Ascending aorta (tissue), 2 donors: Measurements from ENCODE around the gene PLCB3. TPM values are rescaled to one million over a fixed set of nuclear protein-coding genes. Genes with fewer than 3 reads are reported as not detected.

Experiments
- DNase-seq, 2 donors: peaks; one replicate each; pipeline ENCODE4 v3.0.0-alpha.2; 2019; ENCODE audit warnings: low spot score in 2 of 2
- H3K27ac ChIP-seq, 2 donors: fragments of 200-600 bp; sonication (generic); one replicate each; pipeline ENCODE4 v1.5.1; 2016 to 2017; ENCODE audit warnings: mild to moderate bottlenecking in 1 of 2
- H3K27me3 ChIP-seq: fragments of 200-600 bp; sonication (generic); one replicate; pipeline ENCODE4 v1.5.1; 2017
- H3K36me3 ChIP-seq, 2 donors: fragments of 200-600 bp; sonication (generic); one replicate each; pipeline ENCODE4 v1.5.1; 2016
- H3K4me1 ChIP-seq, 2 donors: fragments of 200-600 bp; sonication (generic); one replicate each; pipeline ENCODE4 v1.5.1; 2016 to 2017; ENCODE audit warnings: mild to moderate bottlenecking in 1 of 2
- H3K4me3 ChIP-seq, 2 donors: fragments of 200-600 bp; sonication (generic); one replicate each; pipeline ENCODE4 v1.5.1; 2016 to 2017; ENCODE audit warnings: mild to moderate bottlenecking in 1 of 2
- H3K9me3 ChIP-seq, 2 donors: fragments of 200-600 bp; sonication (generic); one replicate each; pipeline ENCODE4 v1.5.1; 2016
- intact Hi-C: fragments of 100-400 bp; cut with DNase I; formaldehyde crosslinking; loops from one replicate; pipeline ENCODE4 v1.15.1; 2023
- total RNA-seq: library from RNA; depleted of rRNA; stranded (reverse); fragments of >200 nt; gene quantifications from one replicate; pipeline ENCODE4 v1.1.0, GENCODE V29; 2016
- TF ChIP-seq, protein P1 (sequence below), 3 experiments: fragments of 200-600 bp in 2 of 3; fragments of 450-650 bp in 1 of 3; sonication (generic) in 2 of 3; IDR thresholded peaks; one replicate each; pipeline ENCODE4 v1.5.1; 2016 to 2019; ENCODE audit warnings: antibody characterized with exemption in 3 of 3, mild to moderate bottlenecking in 1 of 3, moderate library complexity in 1 of 3

The PLCB3 gene
- total RNA-seq, 1 donor from 2014 or later = 54.0 TPM

DNA sequence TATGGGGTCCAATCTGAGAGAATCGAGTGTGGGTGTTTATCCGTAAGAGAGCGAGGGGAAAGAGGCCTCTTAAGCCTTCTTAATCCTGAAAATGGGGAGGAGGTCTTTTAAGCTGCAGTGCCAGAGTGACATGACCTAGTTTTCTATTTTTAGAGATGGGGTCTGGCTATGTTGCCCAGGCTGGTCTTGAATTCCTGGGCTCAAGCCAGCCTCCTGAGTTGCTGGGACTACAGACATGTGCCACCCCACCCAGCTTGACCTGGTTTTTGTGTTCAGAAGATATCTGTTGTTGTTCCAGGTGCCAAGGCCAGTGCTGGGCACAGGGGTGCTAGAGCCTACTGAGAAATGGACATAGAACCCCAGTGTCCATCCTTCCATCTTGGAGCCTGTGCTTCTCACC lies 31.8 kb downstream of the PLCB3 start:
- Histone ChIP-seq H3K27me3 (no peaks in the 10 kb centered on the region), H3K36me3 (peaks cover 4 to 20% of the 10 kb centered on the region in 2 donors), H3K4me3 (peak overlapping the region in 1 of 2 donors; percentile 82), H3K9me3 (no peaks in the 10 kb centered on the region), H3K4me1 (peaks cover 4 to 20% of the 10 kb centered on the region in 2 donors), H3K27ac (no peak overlapping the region)
- intact Hi-C loops = no loop called here
- DNase-seq = no peak
- TF ChIP-seq, protein P1, sequence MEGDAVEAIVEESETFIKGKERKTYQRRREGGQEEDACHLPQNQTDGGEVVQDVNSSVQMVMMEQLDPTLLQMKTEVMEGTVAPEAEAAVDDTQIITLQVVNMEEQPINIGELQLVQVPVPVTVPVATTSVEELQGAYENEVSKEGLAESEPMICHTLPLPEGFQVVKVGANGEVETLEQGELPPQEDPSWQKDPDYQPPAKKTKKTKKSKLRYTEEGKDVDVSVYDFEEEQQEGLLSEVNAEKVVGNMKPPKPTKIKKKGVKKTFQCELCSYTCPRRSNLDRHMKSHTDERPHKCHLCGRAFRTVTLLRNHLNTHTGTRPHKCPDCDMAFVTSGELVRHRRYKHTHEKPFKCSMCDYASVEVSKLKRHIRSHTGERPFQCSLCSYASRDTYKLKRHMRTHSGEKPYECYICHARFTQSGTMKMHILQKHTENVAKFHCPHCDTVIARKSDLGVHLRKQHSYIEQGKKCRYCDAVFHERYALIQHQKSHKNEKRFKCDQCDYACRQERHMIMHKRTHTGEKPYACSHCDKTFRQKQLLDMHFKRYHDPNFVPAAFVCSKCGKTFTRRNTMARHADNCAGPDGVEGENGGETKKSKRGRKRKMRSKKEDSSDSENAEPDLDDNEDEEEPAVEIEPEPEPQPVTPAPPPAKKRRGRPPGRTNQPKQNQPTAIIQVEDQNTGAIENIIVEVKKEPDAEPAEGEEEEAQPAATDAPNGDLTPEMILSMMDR (IDR thresholded peaks at IDR 0.05) = no peak

DNA sequence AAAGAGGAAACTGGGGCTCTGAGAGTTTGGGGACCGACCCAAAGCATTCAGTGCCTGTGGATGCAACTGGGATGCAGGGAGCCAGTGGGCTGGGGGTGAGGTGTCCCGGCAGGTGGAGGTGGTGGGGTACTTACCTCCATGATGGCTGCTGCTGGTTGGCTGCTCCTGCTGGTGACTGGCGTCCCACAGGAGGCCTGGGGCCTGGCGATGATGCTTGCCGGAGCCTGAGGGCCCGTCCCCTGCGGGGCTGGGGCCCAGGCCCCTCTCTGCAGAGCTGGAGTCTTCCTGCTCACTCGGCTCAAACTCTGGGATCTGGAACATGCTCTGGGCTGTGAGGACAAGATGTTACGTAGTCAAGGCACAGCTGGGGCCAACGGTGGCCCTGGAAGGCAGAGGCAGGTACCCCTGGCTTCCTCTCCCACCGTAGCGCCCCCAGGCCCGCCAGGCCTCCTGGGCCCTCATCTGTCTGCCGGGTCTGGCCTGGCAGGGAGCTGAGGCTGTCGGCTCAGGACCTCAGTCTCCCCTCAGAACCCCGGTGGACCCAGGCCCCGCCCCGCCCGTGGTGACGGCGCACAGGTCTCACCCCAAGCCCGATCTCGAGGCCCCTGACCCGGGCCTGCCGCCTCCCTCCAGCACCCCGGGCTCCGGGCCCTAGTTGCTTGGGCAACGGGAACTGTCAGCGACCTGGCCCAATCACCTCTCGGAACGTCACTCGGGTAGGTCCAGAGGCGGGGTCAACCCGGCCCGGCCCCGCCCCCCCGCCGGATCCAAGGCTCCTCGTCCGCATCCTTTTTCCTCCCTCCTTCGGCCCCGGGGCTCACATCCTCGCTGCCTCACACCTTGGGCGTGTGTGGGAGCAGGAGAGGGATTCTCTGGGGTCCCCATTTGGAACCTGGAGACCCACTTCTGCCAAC lies 33.0 kb downstream of the PLCB3 start, which contains the start of gene BAD:
Gene BAD, minus strand, starts transcription at position 618 of the 914 bp plus-strand sequence. Its CDS starts 297 bp downstream, at position 321.
- intact Hi-C loops = loop anchor here (1.0 kb wide), 1 partner anchor 14 kb away; no protein-coding TSS in a partner anchor
- TF ChIP-seq, protein P1 (IDR thresholded peaks at IDR 0.05) = no peak

DNA sequence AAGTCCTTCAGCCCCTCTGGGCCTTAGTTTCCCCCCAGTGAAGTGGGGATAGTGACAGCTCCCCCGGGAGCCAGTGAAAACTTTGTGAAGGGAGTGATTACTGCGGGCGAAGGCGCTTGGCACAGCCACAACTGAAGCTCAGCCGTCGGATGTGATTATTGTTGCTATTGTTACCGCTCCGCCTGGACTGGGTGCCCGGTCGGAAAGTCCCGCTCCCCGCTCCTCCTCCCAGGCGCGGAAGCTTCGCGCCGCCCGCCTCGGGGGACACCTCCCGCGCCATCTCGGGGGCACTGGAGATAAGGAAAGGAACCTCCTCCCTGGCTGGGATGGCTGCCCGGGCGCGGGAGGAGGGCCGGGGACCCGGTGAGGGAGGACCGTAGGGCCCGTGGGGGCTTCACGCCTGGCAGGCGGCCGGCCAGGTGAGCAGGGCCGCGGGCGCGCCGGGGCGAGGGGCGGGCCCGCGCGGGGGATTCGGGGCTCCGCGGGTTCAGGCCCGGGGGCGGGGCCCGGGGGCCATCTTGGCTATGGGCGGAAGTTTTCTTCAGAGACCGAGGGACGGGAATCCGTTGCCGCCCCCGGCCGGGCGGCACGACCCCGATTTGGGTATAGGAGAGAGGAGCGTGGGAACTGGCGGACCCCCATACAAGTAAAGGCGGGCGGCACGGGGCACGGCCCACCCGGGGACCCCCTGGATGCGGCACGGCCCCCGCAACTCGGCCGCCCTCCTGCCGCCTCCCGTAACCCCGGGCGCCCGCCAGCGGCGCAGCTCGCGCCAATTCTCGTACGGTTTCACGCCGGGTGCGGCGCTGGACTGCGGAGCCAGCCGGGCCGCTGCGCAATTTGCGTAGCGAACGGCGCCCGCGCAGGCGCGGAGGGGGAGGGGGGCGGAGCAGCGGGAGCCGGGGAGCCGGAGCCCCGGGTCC lies 33.9 kb downstream of the PLCB3 start, which contains the start of gene GPR137:
Gene GPR137, plus strand, starts transcription at position 887 of the 923 bp plus-strand sequence. CDS start 677 bp downstream, outside the sequence.
- Histone ChIP-seq H3K4me3 (peak within 1 kb of the TSS; percentile 82 to 96), H3K4me1 (peaks cover 4 to 20% of the 10 kb centered on the region in 2 donors)

More for the DNA sequence above, 33.0 kb downstream of the PLCB3 start, which contains the start of gene BAD:
- peak within 1 kb of the TSS; percentile 87 to 95 for H3K27ac ChIP-seq
- H3K4me1 ChIP-seq = peaks cover 4 to 20% of the 10 kb centered on the region in 2 donors
- no peaks in the 10 kb centered on the region for H3K9me3 ChIP-seq
- H3K4me3 ChIP-seq = peak within 1 kb of the TSS; percentile 82 to 96
- peak; percentile 77 to 97 for DNase-seq
- no peaks in the 10 kb centered on the region for H3K27me3 ChIP-seq
- peaks cover 0 to 8% of the 10 kb centered on the region in 2 donors for H3K36me3 ChIP-seq

DNA sequence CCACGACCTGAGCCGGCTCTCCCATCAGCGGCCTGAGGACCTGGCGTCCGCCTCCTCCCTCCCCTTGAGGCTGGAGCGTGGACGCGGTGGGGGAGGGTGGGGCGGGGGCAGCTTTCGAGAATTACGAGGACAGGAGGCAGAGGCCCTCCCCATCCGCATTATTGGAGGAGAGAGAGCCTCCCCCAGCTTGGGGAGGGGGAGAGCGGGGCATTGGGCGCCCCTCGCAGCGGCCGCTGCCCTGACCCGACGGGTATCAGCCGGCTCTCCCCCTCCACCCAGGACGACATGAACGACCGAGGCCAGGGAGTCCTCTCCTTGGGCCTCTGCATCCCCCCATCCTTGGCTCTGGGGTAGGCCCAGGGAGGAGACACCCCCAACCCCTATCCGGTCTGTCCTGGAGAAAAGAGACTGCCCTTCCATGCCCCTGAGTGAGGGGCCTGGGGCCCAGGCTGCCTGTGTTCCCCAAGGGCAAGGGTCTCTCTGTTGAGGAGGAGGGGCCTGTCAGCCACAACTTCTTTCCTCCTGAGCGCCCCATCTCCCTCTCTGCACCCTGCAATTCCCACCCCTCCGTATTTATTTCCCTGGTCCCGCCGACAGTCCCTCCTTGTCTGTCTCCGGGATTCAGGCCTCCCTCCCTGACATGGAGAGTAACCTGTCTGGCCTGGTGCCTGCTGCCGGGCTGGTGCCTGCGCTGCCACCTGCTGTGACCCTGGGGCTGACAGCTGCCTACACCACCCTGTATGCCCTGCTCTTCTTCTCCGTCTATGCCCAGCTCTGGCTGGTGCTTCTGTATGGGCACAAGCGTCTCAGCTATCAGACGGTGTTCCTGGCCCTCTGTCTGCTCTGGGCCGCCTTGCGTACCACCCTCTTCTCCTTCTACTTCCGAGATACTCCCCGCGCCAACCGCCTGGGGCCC lies 34.8 kb downstream of the PLCB3 start:
- DNase-seq = peak in 1 of 2 donors; percentile 62
- TF ChIP-seq, protein P1 (IDR thresholded peaks at IDR 0.05) = no peak

More for the DNA sequence above, 33.9 kb downstream of the PLCB3 start, which contains the start of gene GPR137:
- TF ChIP-seq, protein P1 (IDR thresholded peaks at IDR 0.05) = no peak
- Histone ChIP-seq H3K36me3 (peaks cover 0 to 8% of the 10 kb centered on the region in 2 donors), H3K27ac (peak within 1 kb of the TSS; percentile 87 to 95), H3K9me3 (no peaks in the 10 kb centered on the region), H3K27me3 (no peaks in the 10 kb centered on the region)
- intact Hi-C loops = loop anchor here (1.0 kb wide), 2 partner anchors 15 to 20 kb away; partner anchors contain the start of gene ESRRA
- DNase-seq = peak in 1 of 2 donors; percentile 92

More for the DNA sequence above, 34.8 kb downstream of the PLCB3 start:
- Histone ChIP-seq H3K27me3 (peaks cover 6% of the 10 kb centered on the region), H3K4me1 (peaks cover 4 to 20% of the 10 kb centered on the region in 2 donors), H3K27ac (peak overlapping the region; percentile 87 to 95), H3K4me3 (peak overlapping the region; percentile 82 to 96), H3K9me3 (no peaks in the 10 kb centered on the region), H3K36me3 (peaks cover 0 to 5% of the 10 kb centered on the region in 2 donors)
- intact Hi-C loops = loop anchor here (1.0 kb wide), 1 partner anchor 19 kb away; the partner anchor contains the start of gene ESRRA
